Urinary bladder (tissue), 4 donors: ENCODE measurements around the gene SLC12A8. TPM values are rescaled to one million over a fixed set of nuclear protein-coding genes. Genes with fewer than 3 reads are reported as not detected.

Experiments used
- DNase-seq: peaks from one replicate; pipeline ENCODE4 v3.0.0-alpha.2; 2015; ENCODE audit errors: extremely low spot score
- H3K27ac ChIP-seq: one replicate; pipeline ENCODE4 v1.5.1; 2013; ENCODE audit warnings: low read depth, mild to moderate bottlenecking, moderate library complexity
- H3K36me3 ChIP-seq: one replicate; pipeline ENCODE4 v1.6.1; 2013; ENCODE audit warnings: mild to moderate bottlenecking, moderate library complexity; ENCODE audit not compliant: insufficient read depth
- H3K4me1 ChIP-seq: one replicate; pipeline ENCODE4 v1.6.1; 2013; ENCODE audit warnings: mild to moderate bottlenecking, moderate library complexity; ENCODE audit not compliant: insufficient read depth
- H3K4me3 ChIP-seq: one replicate; pipeline ENCODE4 v1.5.1; 2013; ENCODE audit warnings: low read depth, low read length
- WGBS: extraction: QIAGEN DNeasy Blood & Tissue Kit; methylation state at CpG from one replicate; pipeline ENCODE4 v1.1.7; 2013; 5-methylcytosine and 5-hydroxymethylcytosine counted together
- polyA plus RNA-seq: library from polyadenylated mRNA; stranded (reverse); fragments of 200-250 nt; gene quantifications from one replicate; pipeline ENCODE4 v1.2.3, GENCODE V29; 2013
- small RNA-seq: library from RNA; depleted of rRNA; stranded (forward); fragments of <200 nt; gene quantifications from one replicate; pipeline ENCODE3, GENCODE V24; 2014
- total RNA-seq: library from RNA; depleted of rRNA; stranded (reverse); fragments of >200 nt; gene quantifications from one replicate; pipeline ENCODE4 v1.2.3, GENCODE V29; 2014
- donor health status: healthy with polysubstance abuse.
- donor health status: healthy.

Gene SLC12A8
- total and polyA plus RNA-seq, 2 donors, result 1.4 to 2.9 TPM

DNA sequence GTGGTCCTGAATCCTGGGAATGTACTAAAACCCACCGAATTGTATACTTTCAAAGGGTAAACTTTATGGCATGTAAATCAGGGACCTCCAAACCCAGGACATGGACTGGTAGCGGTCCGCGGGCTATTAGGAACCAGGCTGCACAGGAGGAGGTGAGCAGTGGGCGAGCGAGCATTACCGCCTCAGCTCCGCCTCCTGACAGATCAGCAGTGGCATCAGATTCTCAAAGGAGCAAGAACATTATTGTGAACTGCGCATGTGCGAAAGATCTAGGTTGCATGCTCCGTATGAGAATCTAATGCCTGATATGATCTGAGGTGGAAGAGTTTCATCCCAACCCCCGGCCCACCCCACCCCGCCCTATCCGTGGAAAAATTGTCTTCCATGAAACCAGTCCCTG is 178.9 kb downstream of the SLC12A8 start:
- no peak overlapping the region for H3K27ac ChIP-seq
- DNase-seq, result no peak
- no peaks in the 10 kb centered on the region for H3K4me1 ChIP-seq
- WGBS, result 91% methylated on average over 14 of the region's 14 CpGs
- no peak overlapping the region for H3K4me3 ChIP-seq
- no peaks in the 10 kb centered on the region for H3K36me3 ChIP-seq

DNA sequence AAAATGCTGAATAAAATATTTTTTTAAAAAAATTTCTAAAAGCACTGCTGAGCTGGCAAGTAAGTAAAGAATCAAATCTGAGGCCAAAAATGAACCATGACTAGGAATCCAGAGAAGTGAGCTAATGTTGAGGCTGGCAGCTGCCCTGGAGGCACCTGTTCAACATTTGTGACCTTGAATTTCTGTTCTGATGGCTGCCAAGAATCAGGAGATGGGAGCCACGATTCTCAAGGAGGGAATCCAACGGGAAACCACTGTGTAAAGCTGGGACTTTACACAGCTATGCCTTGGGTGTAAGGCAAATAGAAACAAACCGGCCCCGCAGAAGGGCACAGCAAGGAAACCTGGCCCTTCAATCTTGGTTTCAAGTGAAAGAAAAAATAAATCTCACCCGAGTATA is 179.4 kb downstream of the SLC12A8 start:
- WGBS, result 78% methylated on average over 5 of the region's 5 CpGs

GRCh38 chr3:125032683-125033082 is 179.9 kb downstream of the SLC12A8 start:
- no peaks in the 10 kb centered on the region for H3K36me3 ChIP-seq
- DNase-seq, result no peak
- H3K27ac ChIP-seq, result no peak overlapping the region
- no peak overlapping the region for H3K4me3 ChIP-seq
- WGBS, result 87% methylated on average over 3 of the region's 3 CpGs
- no peaks in the 10 kb centered on the region for H3K4me1 ChIP-seq

More for the DNA sequence above, 179.4 kb downstream of the SLC12A8 start:
- Histone ChIP-seq H3K4me3 (no peak overlapping the region), H3K36me3 (no peaks in the 10 kb centered on the region), H3K4me1 (no peaks in the 10 kb centered on the region), H3K27ac (no peak overlapping the region)
- DNase-seq, result no peak

Small RNA genes within 50 kb of the gene (small RNA-seq; reads per million reads assigned to genes)
- gene MIR5092 (not detected), gene RNA5SP137 (not detected), gene RNU6-230P (not detected)

Other genes starting within 250 kb of the SLC12A8 start
- 42.1 TPM for gene HEG1, start 156.8 kb downstream of the SLC12A8 start, total RNA-seq
- gene HEG1, start 156.8 kb downstream of the SLC12A8 start, polyA plus RNA-seq, result 32.9 TPM
- gene ZNF148, start 162.6 kb upstream of the SLC12A8 start, total RNA-seq, result 62.7 TPM
- 12.1 TPM for gene ZNF148, start 162.6 kb upstream of the SLC12A8 start, polyA plus RNA-seq